ENCODE data around the gene TREX2. TPM values are rescaled to one million over a fixed set of nuclear protein-coding genes. Genes with fewer than 3 reads are reported as not detected.

TREX2 gene
- total RNA-seq, 1 experiment from 2014 or later: 0.61 TPM

GRCh38 chrX:153446950-153447580 lies 1.2 kb upstream of the TREX2 start:
- ChIA-PET POLR2A (no interaction called here), CTCF (no interaction called here)
- Mint-ChIP-seq H3K27ac (ENCODE audit: unreplicated experiment) (no peak overlapping the region), H3K27me3 (ENCODE audit: insufficient read depth, unreplicated experiment) (no peaks in the 10 kb centered on the region), H3K4me1 (ENCODE audit: low read depth, unreplicated experiment) (no peaks in the 10 kb centered on the region), H3K9me3 (ENCODE audit: unreplicated experiment) (no peaks in the 10 kb centered on the region), H3K4me3 (ENCODE audit: unreplicated experiment) (no peak overlapping the region), H3K36me3 (ENCODE audit: insufficient read depth, unreplicated experiment) (peaks cover 20% of the 10 kb centered on the region)
- no peaks in the 10 kb centered on the region for H3K4me1 ChIP-seq
- DNase-seq: no peak
- H3K4me3 ChIP-seq (ENCODE audit: low read depth, low read length): no peak overlapping the region
- H3K36me3 ChIP-seq (ENCODE audit: control insufficient read depth, insufficient read depth, low read length): no peaks in the 10 kb centered on the region
- TF ChIP-seq CTCF (IDR thresholded peaks at IDR 0.05; ENCODE audit: insufficient read depth in 1 of 2, low read depth in 1 of 2, low read length in 1 of 2, severe bottlenecking in 1 of 2, unreplicated experiment in 1 of 2): no peak
- H3K27me3 ChIP-seq (replicated peaks; ENCODE audit: control insufficient read depth, insufficient read depth, low read length): no peaks in the 10 kb centered on the region
- intact Hi-C loops (cut with micrococcal nuclease; ENCODE audit: unreplicated experiment): no loop called here
- H3K9me3 ChIP-seq: no peaks in the 10 kb centered on the region
- no TSS peak for BruUV-seq (replicated peaks)

GRCh38 chrX:153446636-153446936 lies 730 bp upstream of the TREX2 start:
- H3K27ac Mint-ChIP-seq (ENCODE audit: unreplicated experiment): no peak overlapping the region
- DNase-seq: no peak
- no peaks in the 10 kb centered on the region for H3K27me3 Mint-ChIP-seq (ENCODE audit: insufficient read depth, unreplicated experiment)
- BruUV-seq (replicated peaks): no TSS peak
- ChIA-PET POLR2A (no interaction called here), CTCF (no interaction called here)
- H3K36me3 Mint-ChIP-seq (ENCODE audit: insufficient read depth, unreplicated experiment): peaks cover 19% of the 10 kb centered on the region
- Histone ChIP-seq H3K4me1 (no peaks in the 10 kb centered on the region), H3K27me3 (replicated peaks; ENCODE audit: control insufficient read depth, insufficient read depth, low read length) (no peaks in the 10 kb centered on the region), H3K4me3 (ENCODE audit: low read depth, low read length) (no peak overlapping the region), H3K9me3 (no peaks in the 10 kb centered on the region), H3K36me3 (ENCODE audit: control insufficient read depth, insufficient read depth, low read length) (no peaks in the 10 kb centered on the region)
- no peaks in the 10 kb centered on the region for H3K9me3 Mint-ChIP-seq (ENCODE audit: unreplicated experiment)
- H3K4me3 Mint-ChIP-seq (ENCODE audit: unreplicated experiment): no peak overlapping the region
- H3K4me1 Mint-ChIP-seq (ENCODE audit: low read depth, unreplicated experiment): no peaks in the 10 kb centered on the region
- intact Hi-C loops (cut with micrococcal nuclease; ENCODE audit: unreplicated experiment): no loop called here
- TF ChIP-seq CTCF (IDR thresholded peaks at IDR 0.05; ENCODE audit: insufficient read depth in 1 of 2, low read depth in 1 of 2, low read length in 1 of 2, severe bottlenecking in 1 of 2, unreplicated experiment in 1 of 2): no peak

- Mint-ChIP-seq H3K9me3 (ENCODE audit: unreplicated experiment) (no peaks in the 10 kb centered on the region), H3K27ac (ENCODE audit: unreplicated experiment) (no peak overlapping the region), H3K27me3 (ENCODE audit: insufficient read depth, unreplicated experiment) (no peaks in the 10 kb centered on the region), H3K4me3 (ENCODE audit: unreplicated experiment) (no peak overlapping the region), H3K36me3 (ENCODE audit: insufficient read depth, unreplicated experiment) (peaks cover 11% of the 10 kb centered on the region), H3K4me1 (ENCODE audit: low read depth, unreplicated experiment) (no peaks in the 10 kb centered on the region)
- intact Hi-C loops (cut with micrococcal nuclease; ENCODE audit: unreplicated experiment): no loop called here
- no peak for DNase-seq
- no peaks in the 10 kb centered on the region for H3K36me3 ChIP-seq (ENCODE audit: control insufficient read depth, insufficient read depth, low read length)
- H3K4me3 ChIP-seq (ENCODE audit: low read depth, low read length): no peak overlapping the region
- BruUV-seq (replicated peaks): no TSS peak
- no peaks in the 10 kb centered on the region for H3K4me1 ChIP-seq
- ChIA-PET CTCF (no interaction called here), POLR2A (no interaction called here)
- no peaks in the 10 kb centered on the region for H3K9me3 ChIP-seq
- TF ChIP-seq CTCF (IDR thresholded peaks at IDR 0.05; ENCODE audit: insufficient read depth in 1 of 2, low read depth in 1 of 2, low read length in 1 of 2, severe bottlenecking in 1 of 2, unreplicated experiment in 1 of 2): no peak
- H3K27me3 ChIP-seq (replicated peaks; ENCODE audit: control insufficient read depth, insufficient read depth, low read length): no peaks in the 10 kb centered on the region
These were observed 575 bp downstream of the TREX2 start for GRCh38 chrX:153445106-153445855.

Data from Caco-2 (cell line).